ENCODE data around the gene SNURF. TPM values are rescaled to one million over a fixed set of nuclear protein-coding genes. Genes with fewer than 3 reads are reported as not detected.

SNURF gene
- total and polyA plus RNA-seq, 2 of the 4 experiments (the other 2 are of a cell fraction), result 6.5 to 8.1 TPM

DNA sequence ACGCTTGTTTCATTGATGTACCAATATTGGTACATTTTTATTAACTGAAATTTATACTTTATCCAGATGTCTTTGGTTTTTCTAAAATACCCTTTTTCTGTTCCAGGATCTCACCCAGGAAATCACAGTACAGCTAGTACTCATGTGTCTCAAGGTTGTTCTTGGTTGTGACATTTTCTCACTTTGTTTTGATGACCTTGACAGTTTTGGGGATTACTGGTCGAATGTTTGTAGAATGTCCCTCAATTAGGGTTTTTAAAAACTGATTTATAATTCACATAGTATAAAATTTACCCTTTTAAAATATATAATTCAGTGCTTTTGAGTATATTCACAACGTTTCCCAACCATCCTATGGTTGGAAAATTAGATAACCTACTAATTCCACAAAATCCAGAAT, 6.3 kb upstream of the SNURF start:
- Histone ChIP-seq H2BK20ac (ENCODE audit: low read depth, low read length) (no peak overlapping the region), H4K20me1 (ENCODE audit: insufficient read depth, low read length) (no peaks in the 10 kb centered on the region), H3K27ac (ENCODE audit: insufficient read depth, low read length) (no peak overlapping the region), H4K5ac (ENCODE audit: low read depth, low read length) (no peak overlapping the region), H3K9ac (ENCODE audit: low read depth, low read length) (no peak overlapping the region), H2AFZ (replicated peaks; ENCODE audit: low read length, poor library complexity) (no peak overlapping the region), H2AK9ac (replicated peaks; ENCODE audit: low read depth, low read length, poor library complexity) (no peak overlapping the region), H3K9me3 (ENCODE audit: control insufficient read depth, insufficient read depth, low read length) (no peaks in the 10 kb centered on the region), H2BK120ac (ENCODE audit: low read depth, low read length) (no peak overlapping the region), H3K36me3 (ENCODE audit: control insufficient read depth, insufficient read depth, low read length) (no peaks in the 10 kb centered on the region), H3K14ac (replicated peaks; ENCODE audit: low read depth, low read length) (no peak overlapping the region), H2BK15ac (ENCODE audit: low read depth, low read length) (no peak overlapping the region), H3K9me1 (ENCODE audit: insufficient read depth, low read length) (no peaks in the 10 kb centered on the region), H2BK5ac (ENCODE audit: low read depth, low read length, poor library complexity, severe bottlenecking) (no peak overlapping the region), H3K4me1 (ENCODE audit: control insufficient read depth, insufficient read depth, low read length) (no peaks in the 10 kb centered on the region; the same call in 1 of the 2 replicates), H3K23ac (ENCODE audit: low read depth, low read length) (no peak overlapping the region), H4K8ac (ENCODE audit: low read depth in 2 of 2, low read length in 2 of 2) (no peak overlapping the region), H3K4me2 (ENCODE audit: low read depth, low read length) (no peak overlapping the region), H3K79me1 (ENCODE audit: low read depth in 1 of 2, low read length in 2 of 2) (no peaks in the 10 kb centered on the region), H3K56ac (ENCODE audit: extremely low read depth, insufficient read depth, low read length) (no peak overlapping the region), H2AK5ac (ENCODE audit: low read depth, low read length) (no peak overlapping the region), H3K27me3 (ENCODE audit: control insufficient read depth, insufficient read depth, low read length) (no peaks in the 10 kb centered on the region), H3K4me3 (ENCODE audit: insufficient read depth, low read depth, low read length) (no peak overlapping the region), H3K18ac (ENCODE audit: low read depth, low read length) (no peak overlapping the region), H3K4ac (ENCODE audit: low read depth, low read length) (no peak overlapping the region), H4K91ac (ENCODE audit: insufficient read depth, low read depth, low read length) (no peak overlapping the region)
- WGBS, 2 experiments (ENCODE audit: extremely low coverage in 2 of 2, insufficient read length in 1 of 2), result no CpG with 5 or more reads among the region's 3 CpGs
- CTCF ChIA-PET, result no interaction called here
- no peak for ATAC-seq (ENCODE audit: low read depth)
- dilution Hi-C loops (cut with HindIII; ENCODE audit: low sequenced_read_pairs, unreplicated experiment), result no loop called here
- TF ChIP-seq, protein P1, sequence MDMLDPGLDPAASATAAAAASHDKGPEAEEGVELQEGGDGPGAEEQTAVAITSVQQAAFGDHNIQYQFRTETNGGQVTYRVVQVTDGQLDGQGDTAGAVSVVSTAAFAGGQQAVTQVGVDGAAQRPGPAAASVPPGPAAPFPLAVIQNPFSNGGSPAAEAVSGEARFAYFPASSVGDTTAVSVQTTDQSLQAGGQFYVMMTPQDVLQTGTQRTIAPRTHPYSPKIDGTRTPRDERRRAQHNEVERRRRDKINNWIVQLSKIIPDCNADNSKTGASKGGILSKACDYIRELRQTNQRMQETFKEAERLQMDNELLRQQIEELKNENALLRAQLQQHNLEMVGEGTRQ (IDR thresholded peaks at IDR 0.05; ENCODE audit: low read depth, low read length), result no peak
- no peak for TF ChIP-seq BHLHE40 (IDR thresholded peaks at IDR 0.05; ENCODE audit: low read depth, low read length)
- no peak for TF ChIP-seq SMC3 (IDR thresholded peaks at IDR 0.05; ENCODE audit: low read depth, low read length)
- TF ChIP-seq FOS (IDR thresholded peaks at IDR 0.05; ENCODE audit: low read depth, low read length), result no peak
- no peak for TF ChIP-seq MAZ (IDR thresholded peaks at IDR 0.05; ENCODE audit: borderline replicate concordance, low read depth, low read length)
- no peak for TF ChIP-seq MAFK (IDR thresholded peaks at IDR 0.05; ENCODE audit: low read depth, low read length)
- TF ChIP-seq, protein P2, sequence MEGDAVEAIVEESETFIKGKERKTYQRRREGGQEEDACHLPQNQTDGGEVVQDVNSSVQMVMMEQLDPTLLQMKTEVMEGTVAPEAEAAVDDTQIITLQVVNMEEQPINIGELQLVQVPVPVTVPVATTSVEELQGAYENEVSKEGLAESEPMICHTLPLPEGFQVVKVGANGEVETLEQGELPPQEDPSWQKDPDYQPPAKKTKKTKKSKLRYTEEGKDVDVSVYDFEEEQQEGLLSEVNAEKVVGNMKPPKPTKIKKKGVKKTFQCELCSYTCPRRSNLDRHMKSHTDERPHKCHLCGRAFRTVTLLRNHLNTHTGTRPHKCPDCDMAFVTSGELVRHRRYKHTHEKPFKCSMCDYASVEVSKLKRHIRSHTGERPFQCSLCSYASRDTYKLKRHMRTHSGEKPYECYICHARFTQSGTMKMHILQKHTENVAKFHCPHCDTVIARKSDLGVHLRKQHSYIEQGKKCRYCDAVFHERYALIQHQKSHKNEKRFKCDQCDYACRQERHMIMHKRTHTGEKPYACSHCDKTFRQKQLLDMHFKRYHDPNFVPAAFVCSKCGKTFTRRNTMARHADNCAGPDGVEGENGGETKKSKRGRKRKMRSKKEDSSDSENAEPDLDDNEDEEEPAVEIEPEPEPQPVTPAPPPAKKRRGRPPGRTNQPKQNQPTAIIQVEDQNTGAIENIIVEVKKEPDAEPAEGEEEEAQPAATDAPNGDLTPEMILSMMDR (conservative IDR thresholded peaks at IDR 0.05; ENCODE audit: low read depth, low read length), result no peak
- no peak for TF ChIP-seq RFX5 (IDR thresholded peaks at IDR 0.05; ENCODE audit: low read depth, low read length)
- no peak for TF ChIP-seq NFE2L2 (IDR thresholded peaks at IDR 0.05; ENCODE audit: low read depth, low read length)
- no peak for TF ChIP-seq CHD1 (IDR thresholded peaks at IDR 0.05; ENCODE audit: low read depth, low read length)
- no peak for TF ChIP-seq RCOR1 (IDR thresholded peaks at IDR 0.05; ENCODE audit: insufficient replicate concordance, low read length)
- no peak for TF ChIP-seq POLR2A (IDR thresholded peaks at IDR 0.05; ENCODE audit: low read depth, low read length)
- TF ChIP-seq CEBPB (IDR thresholded peaks at IDR 0.05; ENCODE audit: low read depth, low read length), result no peak
- BruUV-seq (replicated peaks), result no TSS peak
- intact Hi-C loops (cut with micrococcal nuclease), result no loop called here
- in situ Hi-C loops (cut with MboI; ENCODE audit: low sequenced_read_pairs), result no loop called here
- DNase-seq, result no peak
- POLR2A ChIA-PET (ENCODE audit: unreplicated experiment), result no interaction called here
